Sigmoid colon (tissue), 7 donors: ENCODE results near the gene NEK5. TPM values are rescaled to one million over a fixed set of nuclear protein-coding genes. Genes with fewer than 3 reads are reported as not detected.
A peak's percentile ranks its signal among the peaks of the same experiment; 100 is the strongest.

Experiments used
- DNase-seq: peaks from one replicate; pipeline ENCODE4 v3.0.0-alpha.2; 2019
- H3K27ac ChIP-seq, 4 donors: fragments of 200-600 bp; sonication (generic); one replicate each; pipeline ENCODE4 v1.5.1; 2016 to 2019; ENCODE audit warnings: mild to moderate bottlenecking in 1 of 4
- H3K27me3 ChIP-seq, 3 donors: fragments of 200-600 bp; sonication (generic); one replicate each; pipeline ENCODE4 v1.5.1; 2019; ENCODE audit warnings: mild to moderate bottlenecking in 1 of 3
- H3K36me3 ChIP-seq, 4 donors: fragments of 200-600 bp; sonication (generic); one replicate each; pipeline ENCODE4 v1.5.1; 2016 to 2019
- H3K4me1 ChIP-seq, 4 donors: fragments of 200-600 bp; sonication (generic); one replicate each; pipeline ENCODE4 v1.5.1; 2017 to 2019
- H3K4me3 ChIP-seq, 4 donors: fragments of 200-600 bp; sonication (generic); one replicate each; pipeline ENCODE4 v1.5.1; 2017 to 2019; ENCODE audit warnings: mild to moderate bottlenecking in 2 of 4, moderate library complexity in 1 of 4
- H3K9me3 ChIP-seq, 4 donors: fragments of 200-600 bp in 3 of 4; sonication (generic) in 3 of 4; one replicate each; pipeline versions ENCODE4 v1.5.1 to v1.6.1; 2013 to 2019
- EP300 ChIP-seq, 4 donors: sonication (generic); formaldehyde crosslinking; IDR thresholded peaks; one replicate each; pipeline ENCODE4 v1.6.1; 2017; ENCODE audit warnings: antibody characterized with exemption in 4 of 4
- POLR2A ChIP-seq, 2 donors: fragments of 450-650 bp; IDR thresholded peaks; one replicate each; pipeline ENCODE4 v1.6.1; 2016; ENCODE audit warnings: antibody characterized with exemption in 2 of 2, mild to moderate bottlenecking in 2 of 2, moderate library complexity in 2 of 2
- POLR2AphosphoS5 ChIP-seq, 4 donors: sonication (generic); formaldehyde crosslinking; IDR thresholded peaks; one replicate each; pipeline ENCODE4 v1.6.1; 2017; ENCODE audit warnings: antibody characterized with exemption in 4 of 4
- WGBS, 2 donors: extraction: QIAGEN DNeasy Blood & Tissue Kit; methylation state at CpG; one replicate each; pipeline ENCODE4 v1.1.7; 2013; 5-methylcytosine and 5-hydroxymethylcytosine counted together
- intact Hi-C: fragments of 100-400 bp; cut with DNase I; formaldehyde crosslinking; loops from one replicate; pipeline ENCODE4 v1.15.1; 2023
- polyA plus RNA-seq, 3 donors: library from polyadenylated mRNA; stranded (reverse); fragments of 200-250 nt; gene quantifications; one replicate each; pipeline ENCODE4 v1.2.3, GENCODE V29; 2013
- total RNA-seq, 4 donors: library from RNA; depleted of rRNA; stranded (reverse); fragments of >200 nt; gene quantifications; one replicate each; pipeline ENCODE4 v1.1.0, GENCODE V29; 2016
- TF ChIP-seq, protein P1 (sequence below), 4 experiments: fragments of 450-650 bp in 3 of 4; fragments of 200-600 bp in 1 of 4; IDR thresholded peaks; one replicate each; pipeline ENCODE4 v1.5.1; 2016 to 2019; ENCODE audit warnings: antibody characterized with exemption in 4 of 4, mild to moderate bottlenecking in 3 of 4, moderate library complexity in 2 of 4
- donor health status: healthy with polysubstance abuse.
- donor health status: Bipolar disorder and iron deficiency.
- donor health status: healthy.

The NEK5 gene
- total and polyA plus RNA-seq, 7 donors: 0.17 to 0.83 (median 0.33) TPM; not detected in 2

DNA sequence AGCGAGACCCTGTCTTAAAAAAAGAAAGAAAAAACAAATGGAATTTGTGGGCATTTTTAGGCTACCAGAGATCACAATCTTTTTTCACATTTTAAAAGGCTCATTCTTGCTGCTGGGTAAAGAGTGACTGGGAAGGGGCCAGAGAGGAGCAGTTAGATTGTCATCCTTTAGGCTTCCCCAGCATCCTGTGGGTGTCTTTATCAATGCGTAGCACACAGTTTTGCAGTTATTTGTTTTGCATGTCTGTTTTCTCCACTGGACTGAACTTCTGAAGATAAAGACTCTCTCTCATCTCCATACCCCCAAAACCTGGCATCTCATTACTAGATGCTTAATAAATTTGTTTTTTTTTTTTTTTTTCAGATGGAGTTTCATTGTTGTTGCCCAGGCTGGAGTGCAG, 106.5 kb downstream of the NEK5 start:
- no peaks in the 10 kb centered on the region for H3K27me3 ChIP-seq
- 97 to 100% methylated on average over 2 of the region's 2 CpGs for WGBS, 2 donors
- no peak for DNase-seq
- peaks cover 0 to 68% (median 8%) of the 10 kb centered on the region in 4 donors for H3K36me3 ChIP-seq
- no peak overlapping the region for H3K4me3 ChIP-seq
- intact Hi-C loops: no loop called here
- no peaks in the 10 kb centered on the region for H3K9me3 ChIP-seq
- no peak overlapping the region for H3K27ac ChIP-seq
- no peaks in the 10 kb centered on the region for H3K4me1 ChIP-seq
- no peak for TF ChIP-seq POLR2A (IDR thresholded peaks at IDR 0.05)
- TF ChIP-seq, protein P1, sequence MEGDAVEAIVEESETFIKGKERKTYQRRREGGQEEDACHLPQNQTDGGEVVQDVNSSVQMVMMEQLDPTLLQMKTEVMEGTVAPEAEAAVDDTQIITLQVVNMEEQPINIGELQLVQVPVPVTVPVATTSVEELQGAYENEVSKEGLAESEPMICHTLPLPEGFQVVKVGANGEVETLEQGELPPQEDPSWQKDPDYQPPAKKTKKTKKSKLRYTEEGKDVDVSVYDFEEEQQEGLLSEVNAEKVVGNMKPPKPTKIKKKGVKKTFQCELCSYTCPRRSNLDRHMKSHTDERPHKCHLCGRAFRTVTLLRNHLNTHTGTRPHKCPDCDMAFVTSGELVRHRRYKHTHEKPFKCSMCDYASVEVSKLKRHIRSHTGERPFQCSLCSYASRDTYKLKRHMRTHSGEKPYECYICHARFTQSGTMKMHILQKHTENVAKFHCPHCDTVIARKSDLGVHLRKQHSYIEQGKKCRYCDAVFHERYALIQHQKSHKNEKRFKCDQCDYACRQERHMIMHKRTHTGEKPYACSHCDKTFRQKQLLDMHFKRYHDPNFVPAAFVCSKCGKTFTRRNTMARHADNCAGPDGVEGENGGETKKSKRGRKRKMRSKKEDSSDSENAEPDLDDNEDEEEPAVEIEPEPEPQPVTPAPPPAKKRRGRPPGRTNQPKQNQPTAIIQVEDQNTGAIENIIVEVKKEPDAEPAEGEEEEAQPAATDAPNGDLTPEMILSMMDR (IDR thresholded peaks at IDR 0.05): no peak
- TF ChIP-seq EP300 (IDR thresholded peaks at IDR 0.05): no peak
- no peak for TF ChIP-seq POLR2AphosphoS5 (IDR thresholded peaks at IDR 0.05)

DNA sequence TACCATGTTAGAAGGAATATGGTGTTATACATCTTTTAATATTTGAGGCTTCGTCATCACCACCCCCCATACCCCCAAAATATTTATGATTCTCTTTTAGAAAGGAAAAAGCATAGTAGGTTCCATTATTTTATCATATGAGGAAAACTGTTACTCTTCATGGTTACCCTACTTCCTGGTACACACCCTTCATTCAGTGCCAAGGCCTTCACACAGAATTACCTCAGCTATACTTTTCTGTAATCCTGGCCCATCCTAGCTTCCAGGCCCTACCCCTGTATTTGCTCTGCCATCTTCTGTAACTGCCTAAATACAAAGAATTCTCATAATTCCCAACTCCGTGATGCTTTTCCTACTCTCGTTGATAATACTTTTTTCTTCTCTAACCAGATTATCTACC, 108.7 kb downstream of the NEK5 start:
- intact Hi-C loops: no loop called here
- DNase-seq: no peak
- Histone ChIP-seq H3K27ac (no peak overlapping the region), H3K4me3 (no peak overlapping the region), H3K36me3 (peaks cover 0 to 66% (median 8%) of the 10 kb centered on the region in 4 donors), H3K4me1 (no peaks in the 10 kb centered on the region), H3K27me3 (no peaks in the 10 kb centered on the region), H3K9me3 (no peaks in the 10 kb centered on the region)
- WGBS, 2 donors: 87 to 95% methylated on average over 3 of the region's 3 CpGs
- TF ChIP-seq POLR2AphosphoS5 (IDR thresholded peaks at IDR 0.05) (no peak), EP300 (IDR thresholded peaks at IDR 0.05) (no peak), POLR2A (IDR thresholded peaks at IDR 0.05) (no peak)
- TF ChIP-seq, protein P1 (IDR thresholded peaks at IDR 0.05): no peak

DNA sequence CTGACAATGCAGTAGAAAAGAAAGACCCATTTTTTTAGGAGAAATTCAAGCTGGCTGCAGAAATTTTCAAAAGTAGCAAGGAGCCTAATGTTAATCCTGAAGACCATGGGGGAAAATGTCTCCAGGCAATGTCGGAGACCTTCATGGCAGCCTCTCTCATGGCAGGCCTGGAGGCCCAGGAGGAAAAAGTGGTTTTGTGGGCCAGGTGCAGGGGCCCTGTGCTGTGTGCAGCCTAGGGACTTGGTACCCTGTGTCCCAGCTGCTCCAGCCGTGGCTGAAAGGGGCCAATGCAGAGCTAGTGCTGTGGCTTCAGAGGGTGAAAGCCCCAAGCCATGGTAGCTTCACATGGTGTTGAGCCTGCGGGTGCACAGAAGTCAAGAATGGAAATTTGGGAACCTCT, 112.6 kb downstream of the NEK5 start:
- Histone ChIP-seq H3K4me1 (peaks cover 0 to 16% (median 10%) of the 10 kb centered on the region in 4 donors), H3K4me3 (no peak overlapping the region), H3K36me3 (peaks cover 0 to 29% (median 4%) of the 10 kb centered on the region in 4 donors), H3K27me3 (no peaks in the 10 kb centered on the region), H3K27ac (no peak overlapping the region), H3K9me3 (no peaks in the 10 kb centered on the region)
- intact Hi-C loops: no loop called here
- 98 to 99% methylated on average over 3 of the region's 3 CpGs for WGBS, 2 donors
- no peak for TF ChIP-seq POLR2AphosphoS5 (IDR thresholded peaks at IDR 0.05)
- no peak for TF ChIP-seq POLR2A (IDR thresholded peaks at IDR 0.05)
- TF ChIP-seq, protein P1 (IDR thresholded peaks at IDR 0.05): no peak
- no peak for TF ChIP-seq EP300 (IDR thresholded peaks at IDR 0.05)
- DNase-seq: no peak

- H3K4me3 ChIP-seq: peak overlapping the region; percentile 67 to 92 (median 78)
- H3K27me3 ChIP-seq: no peaks in the 10 kb centered on the region
- no peak for DNase-seq
- intact Hi-C loops: loop anchor here (5.0 kb wide), 3 partner anchors 195 to 560 kb away; partner anchors contain the start of genes INTS6 and WDFY2
- H3K27ac ChIP-seq: peak overlapping the region; percentile 58 to 79 (median 77)
- peaks cover 0 to 32% (median 19%) of the 10 kb centered on the region in 4 donors for H3K4me1 ChIP-seq
- H3K36me3 ChIP-seq: no peaks in the 10 kb centered on the region
- no peaks in the 10 kb centered on the region for H3K9me3 ChIP-seq
- 0% methylated on average over 8 of the region's 8 CpGs for WGBS, 2 donors
- no peak for TF ChIP-seq POLR2A (IDR thresholded peaks at IDR 0.05)
- no peak for TF ChIP-seq EP300 (IDR thresholded peaks at IDR 0.05)
- TF ChIP-seq POLR2AphosphoS5 (IDR thresholded peaks at IDR 0.05): no peak
- TF ChIP-seq, protein P1 (IDR thresholded peaks at IDR 0.05): no peak
Measured at GRCh38 chr13:52012512-52012836, 116.4 kb downstream of the NEK5 start.
